ENCODE data around the gene TMEM123. TPM values are rescaled to one million over a fixed set of nuclear protein-coding genes. Genes with fewer than 3 reads are reported as not detected.

TMEM123 gene
- total RNA-seq, 1 donor from 2014 or later: 41.2 TPM

DNA sequence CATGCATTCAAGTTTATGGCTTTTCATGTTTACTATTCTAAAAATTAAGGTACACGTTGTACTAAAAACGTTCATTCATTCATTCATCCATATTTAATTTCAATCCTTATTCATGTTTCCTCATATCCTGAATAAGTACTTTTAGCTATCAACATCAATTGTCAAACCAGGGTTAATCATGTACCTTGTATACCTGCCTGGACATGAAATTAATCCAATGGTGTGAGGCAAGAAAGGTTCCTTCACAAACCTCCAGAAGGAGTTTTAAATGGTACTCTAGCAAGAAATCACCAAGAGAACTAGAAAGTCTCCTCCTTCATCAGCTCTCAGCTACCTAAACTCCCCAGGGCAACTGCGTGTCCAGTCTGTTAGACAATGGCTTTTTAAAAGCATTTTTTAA, 33.4 kb downstream of the TMEM123 start:
- H3K4me1 ChIP-seq (ENCODE audit: control insufficient read depth in 3 of 3, insufficient read depth in 3 of 3, low read length in 3 of 3): peaks cover 0 to 9% (median 4%) of the 10 kb centered on the region in 3 donors
- H3K4me3 ChIP-seq (ENCODE audit: low read length in 3 of 3): no peak overlapping the region
- no peaks in the 10 kb centered on the region for H3K27me3 ChIP-seq (ENCODE audit: control insufficient read depth in 3 of 3, insufficient read depth in 3 of 3, low read length in 3 of 3)
- H3K27ac ChIP-seq (ENCODE audit: low read depth, low read length): no peak overlapping the region
- H3K9ac ChIP-seq (ENCODE audit: low read depth in 1 of 3, low read length in 3 of 3): no peak overlapping the region
- H3K9me3 ChIP-seq (ENCODE audit: control insufficient read depth in 3 of 3, low read length in 3 of 3): peaks cover 0 to 3% (median 0%) of the 10 kb centered on the region in 3 donors
- no peaks in the 10 kb centered on the region for H3K36me3 ChIP-seq (ENCODE audit: control insufficient read depth in 3 of 3, insufficient read depth in 3 of 3, low read length in 3 of 3)

DNA sequence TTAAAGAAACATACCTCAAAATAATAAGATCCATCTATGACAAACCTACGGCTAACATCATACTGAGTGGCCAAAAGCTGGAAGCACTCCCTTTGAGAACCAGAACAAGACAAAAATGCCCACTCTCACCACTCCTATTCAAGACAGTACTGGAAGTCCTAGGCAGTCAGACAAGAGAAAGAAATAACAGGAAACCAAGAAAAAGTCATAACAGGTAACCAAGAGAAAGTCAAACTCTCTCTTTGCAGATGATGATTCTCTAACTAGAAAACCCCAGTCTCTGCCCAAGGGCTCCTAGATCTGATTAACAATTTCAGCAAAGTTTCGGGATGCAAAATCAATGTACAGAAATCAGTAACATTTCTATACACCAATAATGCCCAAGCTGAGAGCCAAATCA, 35.6 kb downstream of the TMEM123 start:
- Histone ChIP-seq H3K36me3 (ENCODE audit: control insufficient read depth in 3 of 3, insufficient read depth in 3 of 3, low read length in 3 of 3) (no peaks in the 10 kb centered on the region), H3K4me1 (ENCODE audit: control insufficient read depth in 3 of 3, insufficient read depth in 3 of 3, low read length in 3 of 3) (peaks cover 0 to 9% (median 9%) of the 10 kb centered on the region in 3 donors), H3K9ac (ENCODE audit: low read depth in 1 of 3, low read length in 3 of 3) (no peak overlapping the region), H3K4me3 (ENCODE audit: low read length in 3 of 3) (no peak overlapping the region), H3K27ac (ENCODE audit: low read depth, low read length) (no peak overlapping the region), H3K9me3 (ENCODE audit: control insufficient read depth in 3 of 3, low read length in 3 of 3) (peaks cover 0 to 3% (median 0%) of the 10 kb centered on the region in 3 donors), H3K27me3 (ENCODE audit: control insufficient read depth in 3 of 3, insufficient read depth in 3 of 3, low read length in 3 of 3) (no peaks in the 10 kb centered on the region)

DNA sequence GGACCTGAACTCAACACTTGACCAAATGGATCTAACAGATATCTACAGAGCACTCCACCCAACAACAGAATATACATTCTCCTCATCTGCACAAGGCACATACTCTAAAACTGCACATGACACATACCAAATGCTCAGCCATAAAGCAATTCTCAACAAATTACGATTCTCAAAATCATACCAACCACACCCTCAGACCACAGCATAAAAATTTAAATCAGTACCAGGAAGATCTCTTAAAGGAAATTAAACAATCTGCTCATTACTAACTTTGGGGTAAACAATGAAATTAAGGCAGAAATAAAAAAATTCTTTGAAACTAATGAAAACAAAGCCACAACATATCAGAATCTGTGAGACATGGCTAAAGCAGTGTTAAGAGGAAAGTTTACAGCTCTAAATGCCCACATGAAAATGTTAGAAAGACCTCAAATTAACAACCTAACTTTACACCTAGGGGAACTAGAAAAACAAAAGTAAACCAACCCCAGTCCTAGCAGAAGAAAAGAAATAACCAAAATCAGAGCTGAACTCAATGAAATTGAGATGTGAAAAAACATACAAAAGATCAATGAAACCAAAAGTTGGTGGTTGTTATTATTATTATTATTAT, 37.2 kb downstream of the TMEM123 start:
- H3K27me3 ChIP-seq (ENCODE audit: control insufficient read depth in 3 of 3, insufficient read depth in 3 of 3, low read length in 3 of 3): no peaks in the 10 kb centered on the region
- no peaks in the 10 kb centered on the region for H3K36me3 ChIP-seq (ENCODE audit: control insufficient read depth in 3 of 3, insufficient read depth in 3 of 3, low read length in 3 of 3)
- peaks cover 2 to 5% (median 2%) of the 10 kb centered on the region in 3 donors for H3K4me1 ChIP-seq (ENCODE audit: control insufficient read depth in 3 of 3, insufficient read depth in 3 of 3, low read length in 3 of 3)
- H3K9me3 ChIP-seq (ENCODE audit: control insufficient read depth in 3 of 3, low read length in 3 of 3): peaks cover 0 to 3% (median 0%) of the 10 kb centered on the region in 3 donors
- H3K4me3 ChIP-seq (ENCODE audit: low read length in 3 of 3): no peak overlapping the region
- no peak overlapping the region for H3K27ac ChIP-seq (ENCODE audit: low read depth, low read length)
- H3K9ac ChIP-seq (ENCODE audit: low read depth in 1 of 3, low read length in 3 of 3): no peak overlapping the region

GRCh38 chr11:102414559-102414958, 38.0 kb downstream of the TMEM123 start:
- H3K9ac ChIP-seq (ENCODE audit: low read depth in 1 of 3, low read length in 3 of 3): no peak overlapping the region
- H3K4me1 ChIP-seq (ENCODE audit: control insufficient read depth in 3 of 3, insufficient read depth in 3 of 3, low read length in 3 of 3): peaks cover 0 to 5% (median 5%) of the 10 kb centered on the region in 3 donors
- H3K4me3 ChIP-seq (ENCODE audit: low read length in 3 of 3): no peak overlapping the region
- peaks cover 0 to 3% (median 0%) of the 10 kb centered on the region in 3 donors for H3K9me3 ChIP-seq (ENCODE audit: control insufficient read depth in 3 of 3, low read length in 3 of 3)
- H3K36me3 ChIP-seq (ENCODE audit: control insufficient read depth in 3 of 3, insufficient read depth in 3 of 3, low read length in 3 of 3): no peaks in the 10 kb centered on the region
- no peaks in the 10 kb centered on the region for H3K27me3 ChIP-seq (ENCODE audit: control insufficient read depth in 3 of 3, insufficient read depth in 3 of 3, low read length in 3 of 3)
- H3K27ac ChIP-seq (ENCODE audit: low read depth, low read length): no peak overlapping the region

GRCh38 chr11:102413497-102413896, 39.1 kb downstream of the TMEM123 start:
- H3K27me3 ChIP-seq (ENCODE audit: control insufficient read depth in 3 of 3, insufficient read depth in 3 of 3, low read length in 3 of 3): no peaks in the 10 kb centered on the region
- no peak overlapping the region for H3K9ac ChIP-seq (ENCODE audit: low read depth in 1 of 3, low read length in 3 of 3)
- no peak overlapping the region for H3K4me3 ChIP-seq (ENCODE audit: low read length in 3 of 3)
- H3K36me3 ChIP-seq (ENCODE audit: control insufficient read depth in 3 of 3, insufficient read depth in 3 of 3, low read length in 3 of 3): no peaks in the 10 kb centered on the region
- no peak overlapping the region for H3K27ac ChIP-seq (ENCODE audit: low read depth, low read length)
- peaks cover 0 to 5% (median 5%) of the 10 kb centered on the region in 3 donors for H3K4me1 ChIP-seq (ENCODE audit: control insufficient read depth in 3 of 3, insufficient read depth in 3 of 3, low read length in 3 of 3)
- peaks cover 0 to 3% (median 0%) of the 10 kb centered on the region in 3 donors for H3K9me3 ChIP-seq (ENCODE audit: control insufficient read depth in 3 of 3, low read length in 3 of 3)

DNA sequence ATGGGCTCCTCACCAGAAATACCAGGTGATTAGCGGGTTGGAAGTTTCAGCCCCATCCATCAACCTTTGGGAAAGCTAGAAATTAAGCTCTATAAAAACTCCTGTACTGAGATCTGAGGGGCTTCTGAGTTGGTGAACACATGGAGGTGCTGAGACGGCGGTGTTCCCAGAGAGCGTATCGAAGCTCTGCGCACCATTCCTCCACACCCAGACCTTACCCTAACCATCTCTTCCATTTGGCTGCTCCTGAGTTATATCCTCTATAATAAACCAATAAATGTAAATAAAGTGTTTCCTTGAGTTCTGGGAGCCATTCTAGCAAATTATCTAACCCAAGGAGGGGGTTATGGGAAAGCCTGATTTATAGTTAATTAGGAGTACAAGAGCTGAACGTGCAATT, 41.4 kb downstream of the TMEM123 start:
- H3K9ac ChIP-seq (ENCODE audit: low read depth in 1 of 3, low read length in 3 of 3): no peak overlapping the region
- H3K27ac ChIP-seq (ENCODE audit: low read depth, low read length): no peak overlapping the region
- no peaks in the 10 kb centered on the region for H3K9me3 ChIP-seq (ENCODE audit: control insufficient read depth in 3 of 3, low read length in 3 of 3)
- no peaks in the 10 kb centered on the region for H3K27me3 ChIP-seq (ENCODE audit: control insufficient read depth in 3 of 3, insufficient read depth in 3 of 3, low read length in 3 of 3)
- peaks cover 0 to 5% (median 5%) of the 10 kb centered on the region in 3 donors for H3K4me1 ChIP-seq (ENCODE audit: control insufficient read depth in 3 of 3, insufficient read depth in 3 of 3, low read length in 3 of 3)
- peaks cover 0 to 3% (median 0%) of the 10 kb centered on the region in 3 donors for H3K36me3 ChIP-seq (ENCODE audit: control insufficient read depth in 3 of 3, insufficient read depth in 3 of 3, low read length in 3 of 3)
- H3K4me3 ChIP-seq (ENCODE audit: low read length in 3 of 3): no peak overlapping the region

GRCh38 chr11:102410382-102410784, 42.2 kb downstream of the TMEM123 start:
- Histone ChIP-seq H3K27ac (ENCODE audit: low read depth, low read length) (no peak overlapping the region), H3K9ac (ENCODE audit: low read depth in 1 of 3, low read length in 3 of 3) (no peak overlapping the region), H3K4me1 (ENCODE audit: control insufficient read depth in 3 of 3, insufficient read depth in 3 of 3, low read length in 3 of 3) (peaks cover 0 to 5% (median 5%) of the 10 kb centered on the region in 3 donors), H3K36me3 (ENCODE audit: control insufficient read depth in 3 of 3, insufficient read depth in 3 of 3, low read length in 3 of 3) (peaks cover 2 to 6% (median 4%) of the 10 kb centered on the region in 3 donors), H3K9me3 (ENCODE audit: control insufficient read depth in 3 of 3, low read length in 3 of 3) (no peaks in the 10 kb centered on the region), H3K4me3 (ENCODE audit: low read length in 3 of 3) (no peak overlapping the region), H3K27me3 (ENCODE audit: control insufficient read depth in 3 of 3, insufficient read depth in 3 of 3, low read length in 3 of 3) (no peaks in the 10 kb centered on the region)

- Histone ChIP-seq H3K36me3 (ENCODE audit: control insufficient read depth in 3 of 3, insufficient read depth in 3 of 3, low read length in 3 of 3) (peaks cover 2 to 6% (median 4%) of the 10 kb centered on the region in 3 donors), H3K9ac (ENCODE audit: low read depth in 1 of 3, low read length in 3 of 3) (no peak overlapping the region), H3K9me3 (ENCODE audit: control insufficient read depth in 3 of 3, low read length in 3 of 3) (no peaks in the 10 kb centered on the region), H3K4me3 (ENCODE audit: low read length in 3 of 3) (no peak overlapping the region), H3K4me1 (ENCODE audit: control insufficient read depth in 3 of 3, insufficient read depth in 3 of 3, low read length in 3 of 3) (peaks cover 0 to 5% (median 1%) of the 10 kb centered on the region in 3 donors), H3K27ac (ENCODE audit: low read depth, low read length) (no peak overlapping the region), H3K27me3 (ENCODE audit: control insufficient read depth in 3 of 3, insufficient read depth in 3 of 3, low read length in 3 of 3) (no peaks in the 10 kb centered on the region)
Observed at GRCh38 chr11:102408339-102408738, 44.2 kb downstream of the TMEM123 start.

GRCh38 chr11:102407901-102408300, 44.7 kb downstream of the TMEM123 start:
- H3K9me3 ChIP-seq (ENCODE audit: control insufficient read depth in 3 of 3, low read length in 3 of 3): no peaks in the 10 kb centered on the region
- no peaks in the 10 kb centered on the region for H3K27me3 ChIP-seq (ENCODE audit: control insufficient read depth in 3 of 3, insufficient read depth in 3 of 3, low read length in 3 of 3)
- H3K4me1 ChIP-seq (ENCODE audit: control insufficient read depth in 3 of 3, insufficient read depth in 3 of 3, low read length in 3 of 3): peaks cover 0 to 5% (median 0%) of the 10 kb centered on the region in 3 donors
- no peak overlapping the region for H3K9ac ChIP-seq (ENCODE audit: low read depth in 1 of 3, low read length in 3 of 3)
- no peak overlapping the region for H3K4me3 ChIP-seq (ENCODE audit: low read length in 3 of 3)
- peaks cover 2 to 8% (median 6%) of the 10 kb centered on the region in 3 donors for H3K36me3 ChIP-seq (ENCODE audit: control insufficient read depth in 3 of 3, insufficient read depth in 3 of 3, low read length in 3 of 3)
- no peak overlapping the region for H3K27ac ChIP-seq (ENCODE audit: low read depth, low read length)

- H3K9me3 ChIP-seq (ENCODE audit: control insufficient read depth in 3 of 3, low read length in 3 of 3): no peaks in the 10 kb centered on the region
- H3K36me3 ChIP-seq (ENCODE audit: control insufficient read depth in 3 of 3, insufficient read depth in 3 of 3, low read length in 3 of 3): peaks cover 4 to 15% (median 6%) of the 10 kb centered on the region in 3 donors
- no peak overlapping the region for H3K9ac ChIP-seq (ENCODE audit: low read depth in 1 of 3, low read length in 3 of 3)
- no peak overlapping the region for H3K27ac ChIP-seq (ENCODE audit: low read depth, low read length)
- no peaks in the 10 kb centered on the region for H3K27me3 ChIP-seq (ENCODE audit: control insufficient read depth in 3 of 3, insufficient read depth in 3 of 3, low read length in 3 of 3)
- H3K4me3 ChIP-seq (ENCODE audit: low read length in 3 of 3): no peak overlapping the region
- H3K4me1 ChIP-seq (ENCODE audit: control insufficient read depth in 3 of 3, insufficient read depth in 3 of 3, low read length in 3 of 3): peaks cover 0 to 5% (median 0%) of the 10 kb centered on the region in 3 donors
Observed at GRCh38 chr11:102406099-102406498, 46.5 kb downstream of the TMEM123 start.

Data from skeletal muscle tissue (tissue), 4 donors.